ENCODE measurements around the gene FTH1.
A peak's percentile ranks its signal among the peaks of the same experiment; 100 is the strongest.

The FTH1 gene

GRCh38 chr11:61972112-61972671 lies 4.8 kb upstream of the FTH1 start:
- Histone ChIP-seq H3K9me3 (replicated peaks in 1 of 2; ENCODE audit: control insufficient read depth in 2 of 2, insufficient read depth in 1 of 2, low read depth in 1 of 2, low read length in 2 of 2) (no peaks in the 10 kb centered on the region), H2BK120ac (ENCODE audit: low read depth, low read length) (no peak overlapping the region), H3K9ac (ENCODE audit: low read depth, low read length, poor library complexity) (no peak overlapping the region), H3K27me3 (ENCODE audit: control insufficient read depth in 3 of 3, insufficient read depth in 3 of 3, low read depth in 1 of 3, low read length in 3 of 3) (no peaks in the 10 kb centered on the region), H2AFZ (ENCODE audit: low read length) (peak overlapping the region; percentile 43), H3K4me3 (ENCODE audit: low read length in 2 of 2) (no peak overlapping the region), H4K8ac (ENCODE audit: low read depth, low read length) (no peak overlapping the region), H3K27ac (replicated peaks; ENCODE audit: low read length) (no peak overlapping the region), H3K18ac (ENCODE audit: low read length) (no peak overlapping the region), H2BK5ac (ENCODE audit: low read length) (no peak overlapping the region), H3K79me1 (ENCODE audit: low read depth, low read length) (no peaks in the 10 kb centered on the region), H2BK15ac (ENCODE audit: low read length) (no peak overlapping the region), H4K91ac (ENCODE audit: low read depth, low read length, poor library complexity) (no peak overlapping the region), H2BK12ac (ENCODE audit: low read length) (no peak overlapping the region), H3K23ac (ENCODE audit: low read depth, low read length, poor library complexity) (no peak overlapping the region), H3K4me2 (ENCODE audit: insufficient read depth, low read length, poor library complexity, severe bottlenecking) (no peak overlapping the region), H3K36me3 (replicated peaks in 1 of 2; ENCODE audit: control insufficient read depth in 2 of 2, insufficient read depth in 2 of 2, low read length in 2 of 2) (no peaks in the 10 kb centered on the region), H3K4ac (ENCODE audit: low read length) (no peak overlapping the region), H2AK5ac (ENCODE audit: low read depth, low read length) (no peak overlapping the region), H3K14ac (ENCODE audit: low read length) (no peak overlapping the region), H3K4me1 (ENCODE audit: control insufficient read depth in 2 of 2, insufficient read depth in 1 of 2, low read depth in 1 of 2, low read length in 2 of 2) (peaks cover 16 to 21% of the 10 kb centered on the region in 2 donors)
- WGBS, 2 donors (ENCODE audit: extremely low coverage in 2 of 2, insufficient read length in 2 of 2, insufficient replicate concordance in 1 of 2), result no CpG with 5 or more reads among the region's 7 CpGs
- no peak for DNase-seq (ENCODE audit: low spot score)

- H3K79me1 ChIP-seq (ENCODE audit: low read depth, low read length), result no peaks in the 10 kb centered on the region
- no peak overlapping the region for H3K4ac ChIP-seq (ENCODE audit: low read length)
- H3K14ac ChIP-seq (ENCODE audit: low read length), result no peak overlapping the region
- peaks cover 16 to 21% of the 10 kb centered on the region in 2 donors for H3K4me1 ChIP-seq (ENCODE audit: control insufficient read depth in 2 of 2, insufficient read depth in 1 of 2, low read depth in 1 of 2, low read length in 2 of 2)
- H2BK120ac ChIP-seq (ENCODE audit: low read depth, low read length), result no peak overlapping the region
- no CpG with 5 or more reads among the region's 16 CpGs for WGBS, 2 donors (ENCODE audit: extremely low coverage in 2 of 2, insufficient read length in 2 of 2, insufficient replicate concordance in 1 of 2)
- peak overlapping the region; percentile 34 for H3K27ac ChIP-seq (replicated peaks; ENCODE audit: low read length)
- peaks cover 0 to under 1% of the 10 kb centered on the region in 2 donors for H3K36me3 ChIP-seq (replicated peaks in 1 of 2; ENCODE audit: control insufficient read depth in 2 of 2, insufficient read depth in 2 of 2, low read length in 2 of 2)
- no peaks in the 10 kb centered on the region for H3K9me3 ChIP-seq (replicated peaks in 1 of 2; ENCODE audit: control insufficient read depth in 2 of 2, insufficient read depth in 1 of 2, low read depth in 1 of 2, low read length in 2 of 2)
- peak overlapping the region; percentile 2 for H2BK15ac ChIP-seq (ENCODE audit: low read length)
- no peak overlapping the region for H2BK12ac ChIP-seq (ENCODE audit: low read length)
- peak overlapping the region; percentile 3 for H2AK5ac ChIP-seq (ENCODE audit: low read depth, low read length)
- no peaks in the 10 kb centered on the region for H3K27me3 ChIP-seq (ENCODE audit: control insufficient read depth in 3 of 3, insufficient read depth in 3 of 3, low read depth in 1 of 3, low read length in 3 of 3)
- H4K8ac ChIP-seq (ENCODE audit: low read depth, low read length), result no peak overlapping the region
- H2BK5ac ChIP-seq (ENCODE audit: low read length), result no peak overlapping the region
- peak; percentile 62 for DNase-seq (ENCODE audit: low spot score)
- H3K4me3 ChIP-seq (ENCODE audit: low read length in 2 of 2), result no peak overlapping the region
- H3K4me2 ChIP-seq (ENCODE audit: insufficient read depth, low read length, poor library complexity, severe bottlenecking), result no peak overlapping the region
- no peak overlapping the region for H4K91ac ChIP-seq (ENCODE audit: low read depth, low read length, poor library complexity)
- H2AFZ ChIP-seq (ENCODE audit: low read length), result peak overlapping the region; percentile 69
- H3K9ac ChIP-seq (ENCODE audit: low read depth, low read length, poor library complexity), result no peak overlapping the region
- H3K18ac ChIP-seq (ENCODE audit: low read length), result peak overlapping the region; percentile 85
- peak overlapping the region; percentile 37 for H3K23ac ChIP-seq (ENCODE audit: low read depth, low read length, poor library complexity)
These were observed 4.0 kb upstream of the FTH1 start for GRCh38 chr11:61971248-61972111.

- no peak overlapping the region for H3K4me2 ChIP-seq (ENCODE audit: insufficient read depth, low read length, poor library complexity, severe bottlenecking)
- H3K14ac ChIP-seq (ENCODE audit: low read length), result no peak overlapping the region
- no peak overlapping the region for H3K4ac ChIP-seq (ENCODE audit: low read length)
- H2BK15ac ChIP-seq (ENCODE audit: low read length), result no peak overlapping the region
- H2AK5ac ChIP-seq (ENCODE audit: low read depth, low read length), result no peak overlapping the region
- peaks cover under 1 to 13% of the 10 kb centered on the region in 2 donors for H3K36me3 ChIP-seq (replicated peaks in 1 of 2; ENCODE audit: control insufficient read depth in 2 of 2, insufficient read depth in 2 of 2, low read length in 2 of 2)
- no peak overlapping the region for H2BK120ac ChIP-seq (ENCODE audit: low read depth, low read length)
- H3K27ac ChIP-seq (replicated peaks; ENCODE audit: low read length), result no peak overlapping the region
- no peak overlapping the region for H3K18ac ChIP-seq (ENCODE audit: low read length)
- no peaks in the 10 kb centered on the region for H3K27me3 ChIP-seq (ENCODE audit: control insufficient read depth in 3 of 3, insufficient read depth in 3 of 3, low read depth in 1 of 3, low read length in 3 of 3)
- H3K9me3 ChIP-seq (replicated peaks in 1 of 2; ENCODE audit: control insufficient read depth in 2 of 2, insufficient read depth in 1 of 2, low read depth in 1 of 2, low read length in 2 of 2), result no peaks in the 10 kb centered on the region
- H2BK12ac ChIP-seq (ENCODE audit: low read length), result no peak overlapping the region
- no peak overlapping the region for H4K91ac ChIP-seq (ENCODE audit: low read depth, low read length, poor library complexity)
- H4K8ac ChIP-seq (ENCODE audit: low read depth, low read length), result no peak overlapping the region
- peaks cover 20 to 23% of the 10 kb centered on the region in 2 donors for H3K4me1 ChIP-seq (ENCODE audit: control insufficient read depth in 2 of 2, insufficient read depth in 1 of 2, low read depth in 1 of 2, low read length in 2 of 2)
- H2AFZ ChIP-seq (ENCODE audit: low read length), result no peak overlapping the region
- peaks cover 2% of the 10 kb centered on the region for H3K79me1 ChIP-seq (ENCODE audit: low read depth, low read length)
- DNase-seq (ENCODE audit: low spot score), result no peak
- H2BK5ac ChIP-seq (ENCODE audit: low read length), result no peak overlapping the region
- H3K4me3 ChIP-seq (ENCODE audit: low read length in 2 of 2), result no peak overlapping the region
- no peak overlapping the region for H3K23ac ChIP-seq (ENCODE audit: low read depth, low read length, poor library complexity)
- no peak overlapping the region for H3K9ac ChIP-seq (ENCODE audit: low read depth, low read length, poor library complexity)
- no CpG with 5 or more reads among the region's 2 CpGs for WGBS, 2 donors (ENCODE audit: extremely low coverage in 2 of 2, insufficient read length in 2 of 2, insufficient replicate concordance in 1 of 2)
These were observed 2.6 kb upstream of the FTH1 start for GRCh38 chr11:61969838-61970662.

GRCh38 chr11:61969391-61969758 lies 1.9 kb upstream of the FTH1 start:
- no CpG with 5 or more reads among the region's 7 CpGs for WGBS, 2 donors (ENCODE audit: extremely low coverage in 2 of 2, insufficient read length in 2 of 2, insufficient replicate concordance in 1 of 2)

More at GRCh38 chr11:61969391-61969758, 1.9 kb upstream of the FTH1 start:
- H3K4ac ChIP-seq (ENCODE audit: low read length), result no peak overlapping the region
- H3K9me3 ChIP-seq (replicated peaks in 1 of 2; ENCODE audit: control insufficient read depth in 2 of 2, insufficient read depth in 1 of 2, low read depth in 1 of 2, low read length in 2 of 2), result no peaks in the 10 kb centered on the region
- H3K4me1 ChIP-seq (ENCODE audit: control insufficient read depth in 2 of 2, insufficient read depth in 1 of 2, low read depth in 1 of 2, low read length in 2 of 2), result peaks cover 20 to 23% of the 10 kb centered on the region in 2 donors
- no peak overlapping the region for H2BK15ac ChIP-seq (ENCODE audit: low read length)
- no peak overlapping the region for H3K14ac ChIP-seq (ENCODE audit: low read length)
- no peak overlapping the region for H3K4me2 ChIP-seq (ENCODE audit: insufficient read depth, low read length, poor library complexity, severe bottlenecking)
- no peak overlapping the region for H2BK12ac ChIP-seq (ENCODE audit: low read length)
- H3K4me3 ChIP-seq (ENCODE audit: low read length in 2 of 2), result no peak overlapping the region
- H2AFZ ChIP-seq (ENCODE audit: low read length), result no peak overlapping the region
- no peak overlapping the region for H3K27ac ChIP-seq (replicated peaks; ENCODE audit: low read length)
- DNase-seq (ENCODE audit: low spot score), result no peak
- H3K9ac ChIP-seq (ENCODE audit: low read depth, low read length, poor library complexity), result no peak overlapping the region
- H2BK120ac ChIP-seq (ENCODE audit: low read depth, low read length), result no peak overlapping the region
- no peak overlapping the region for H4K91ac ChIP-seq (ENCODE audit: low read depth, low read length, poor library complexity)
- no peak overlapping the region for H4K8ac ChIP-seq (ENCODE audit: low read depth, low read length)
- H3K36me3 ChIP-seq (replicated peaks in 1 of 2; ENCODE audit: control insufficient read depth in 2 of 2, insufficient read depth in 2 of 2, low read length in 2 of 2), result peaks cover 4 to 20% of the 10 kb centered on the region in 2 donors
- H3K18ac ChIP-seq (ENCODE audit: low read length), result no peak overlapping the region
- no peak overlapping the region for H3K23ac ChIP-seq (ENCODE audit: low read depth, low read length, poor library complexity)
- no peaks in the 10 kb centered on the region for H3K27me3 ChIP-seq (ENCODE audit: control insufficient read depth in 3 of 3, insufficient read depth in 3 of 3, low read depth in 1 of 3, low read length in 3 of 3)
- peaks cover 5% of the 10 kb centered on the region for H3K79me1 ChIP-seq (ENCODE audit: low read depth, low read length)
- H2BK5ac ChIP-seq (ENCODE audit: low read length), result no peak overlapping the region
- H2AK5ac ChIP-seq (ENCODE audit: low read depth, low read length), result no peak overlapping the region
